HFFc6 (cell line): ENCODE data around the gene C12orf42. TPM values are rescaled to one million over a fixed set of nuclear protein-coding genes. Genes with fewer than 3 reads are reported as not detected.

ENCODE experiments used
- DNase-seq: peaks from one replicate; pipeline ENCODE4 v3.0.0-alpha.2; 2018
- H3K27ac Mint-ChIP-seq: 2 replicates; pipeline ENCODE4 v1.8.0; 2020; ENCODE audit warnings: mild to moderate bottlenecking, mixed read lengths
- H3K27me3 Mint-ChIP-seq: 2 replicates; pipeline ENCODE4 v1.8.0; 2021; ENCODE audit warnings: mild to moderate bottlenecking, moderate library complexity, mixed read lengths; ENCODE audit not compliant: insufficient read depth
- H3K36me3 Mint-ChIP-seq: 2 replicates; pipeline ENCODE4 v1.8.0; 2021; ENCODE audit warnings: low read depth, mixed read lengths
- H3K4me1 Mint-ChIP-seq: 2 replicates; pipeline ENCODE4 v1.8.0; 2020; ENCODE audit warnings: low read depth, mixed read lengths
- H3K4me3 Mint-ChIP-seq: 2 replicates; pipeline ENCODE4 v1.8.0; 2020; ENCODE audit warnings: mild to moderate bottlenecking, moderate library complexity, mixed read lengths
- H3K9me3 Mint-ChIP-seq: 2 replicates; pipeline ENCODE4 v1.8.0; 2020; ENCODE audit warnings: mild to moderate bottlenecking, mixed read lengths
- CTCF ChIP-seq: fragments of 200-600 bp; sonication (generic); IDR thresholded peaks from 2 replicates; pipeline ENCODE4 v1.5.0; 2021; ENCODE audit warnings: antibody characterized with exemption, mild to moderate bottlenecking
- total RNA-seq, 6 experiments: library from RNA; stranded (reverse); fragmentation: NEBNext Ultra II Directional; extraction: Animal tissue kit (Norgen Biotek cat#: 25700); gene quantifications; 2 replicates in 1 of 6; 3 replicates in 5 of 6; pipeline ENCODE4 v1.2.3, GENCODE V29; 2021

Gene C12orf42
- total RNA-seq, 6 experiments from 2014 or later = not detected

GRCh38 chr12:103314786-103315185 is 181.0 kb downstream of the C12orf42 start:
- no peak overlapping the region for H3K27ac Mint-ChIP-seq
- no peaks in the 10 kb centered on the region for H3K4me1 Mint-ChIP-seq
- DNase-seq = no peak
- no peak for TF ChIP-seq CTCF
- H3K9me3 Mint-ChIP-seq = peaks cover 57% of the 10 kb centered on the region
- H3K36me3 Mint-ChIP-seq = no peaks in the 10 kb centered on the region
- H3K27me3 Mint-ChIP-seq = no peaks in the 10 kb centered on the region
- H3K4me3 Mint-ChIP-seq = no peak overlapping the region

GRCh38 chr12:103313894-103314293 is 181.9 kb downstream of the C12orf42 start:
- no peaks in the 10 kb centered on the region for H3K4me1 Mint-ChIP-seq
- H3K9me3 Mint-ChIP-seq = peaks cover 55% of the 10 kb centered on the region
- H3K27me3 Mint-ChIP-seq = no peaks in the 10 kb centered on the region
- no peak overlapping the region for H3K4me3 Mint-ChIP-seq
- TF ChIP-seq CTCF = no peak
- H3K27ac Mint-ChIP-seq = no peak overlapping the region
- DNase-seq = no peak
- no peaks in the 10 kb centered on the region for H3K36me3 Mint-ChIP-seq

GRCh38 chr12:103312742-103313354 is 182.9 kb downstream of the C12orf42 start:
- Mint-ChIP-seq H3K4me3 (no peak overlapping the region), H3K27ac (no peak overlapping the region), H3K4me1 (no peaks in the 10 kb centered on the region), H3K36me3 (no peaks in the 10 kb centered on the region), H3K9me3 (peaks cover 64% of the 10 kb centered on the region), H3K27me3 (no peaks in the 10 kb centered on the region)
- DNase-seq = no peak
- no peak for TF ChIP-seq CTCF

- no peak overlapping the region for H3K27ac Mint-ChIP-seq
- DNase-seq = no peak
- no peak overlapping the region for H3K4me3 Mint-ChIP-seq
- H3K4me1 Mint-ChIP-seq = no peaks in the 10 kb centered on the region
- no peak for TF ChIP-seq CTCF
- no peaks in the 10 kb centered on the region for H3K36me3 Mint-ChIP-seq
- peaks cover 65% of the 10 kb centered on the region for H3K9me3 Mint-ChIP-seq
- no peaks in the 10 kb centered on the region for H3K27me3 Mint-ChIP-seq
Measured at GRCh38 chr12:103310546-103311270, 185.1 kb downstream of the C12orf42 start.

GRCh38 chr12:103308396-103308795 is 187.4 kb downstream of the C12orf42 start:
- no peak overlapping the region for H3K27ac Mint-ChIP-seq

More at GRCh38 chr12:103308396-103308795, 187.4 kb downstream of the C12orf42 start:
- H3K4me3 Mint-ChIP-seq = no peak overlapping the region
- no peaks in the 10 kb centered on the region for H3K27me3 Mint-ChIP-seq
- no peaks in the 10 kb centered on the region for H3K36me3 Mint-ChIP-seq
- no peak for DNase-seq
- H3K4me1 Mint-ChIP-seq = no peaks in the 10 kb centered on the region
- peaks cover 64% of the 10 kb centered on the region for H3K9me3 Mint-ChIP-seq
- TF ChIP-seq CTCF = no peak
